Naive thymus-derived CD4-positive, alpha-beta T cell (primary cell): ENCODE measurements around the gene ROCK2. TPM values are rescaled to one million over a fixed set of nuclear protein-coding genes. Genes with fewer than 3 reads are reported as not detected.
"Not testable (repeated sequence)": the region's sequence is repeated elsewhere in the genome, so short reads cannot be mapped to it uniquely, and the experiment has no call there.

Source experiments
- ATAC-seq: fragments of 150-1000 bp; cut with Tn5 transposase; 2 replicates; pipeline ENCODE4 v1.10.0; 2021; ENCODE audit warnings: mild to moderate bottlenecking, moderate library complexity
- CTCF ChIA-PET: fragments of 350-600 bp; sonication (Branson Sonifier 250); formaldehyde crosslinking; loops from one replicate; lab custom pipeline; 2021; ENCODE audit warnings: antibody characterized with exemption; lab: Charles Lee
- POLR2A ChIA-PET: fragments of 350-600 bp; sonication (Branson Sonifier 250); formaldehyde crosslinking; loops from one replicate; lab custom pipeline; 2021; ENCODE audit warnings: antibody characterized with exemption, inconsistent platforms; lab: Charles Lee
- DNase-seq, 9 donors: peaks; one replicate each; pipeline versions ENCODE4 v3.0.0 to v3.0.0-alpha.2; 2020 to 2022; ENCODE audit warnings: mixed read lengths in 1 of 9
- H3K27ac ChIP-seq: one replicate; pipeline ENCODE4 v1.7.0; 2013; ENCODE audit warnings: mild to moderate bottlenecking, low read depth, low read length, moderate library complexity
- H3K27me3 ChIP-seq, 2 donors: one replicate each; pipeline ENCODE4 v1.7.0; 2013; ENCODE audit warnings: low read length in 2 of 2, mild to moderate bottlenecking in 2 of 2, moderate library complexity in 2 of 2; ENCODE audit not compliant: control insufficient read depth in 2 of 2, insufficient read depth in 2 of 2
- H3K36me3 ChIP-seq, 3 experiments: 1 replicate in 2 of 3; 2 replicates in 1 of 3; pipeline ENCODE4 v1.7.0; 2013; ENCODE audit warnings: low read length in 3 of 3, mild to moderate bottlenecking in 3 of 3, moderate library complexity in 1 of 3; ENCODE audit not compliant: insufficient read depth in 3 of 3, control insufficient read depth in 2 of 3
- H3K4me1 ChIP-seq, 2 donors: one replicate each; pipeline ENCODE4 v1.7.0; 2013; ENCODE audit warnings: low read length in 2 of 2, mild to moderate bottlenecking in 2 of 2, moderate library complexity in 1 of 2; ENCODE audit not compliant: control insufficient read depth in 2 of 2, insufficient read depth in 2 of 2
- H3K4me3 ChIP-seq: 2 replicates; pipeline ENCODE4 v1.7.0; 2013; ENCODE audit warnings: mild to moderate bottlenecking, low read length
- H3K9me3 ChIP-seq, 3 experiments: 1 replicate in 2 of 3; 2 replicates in 1 of 3; pipeline ENCODE4 v1.7.0; 2013; ENCODE audit warnings: low read length in 3 of 3; ENCODE audit not compliant: control insufficient read depth in 2 of 3
- H3K27ac Mint-ChIP-seq, 9 donors: one replicate each; pipeline ENCODE4 v1.8.0; 2020 to 2022; ENCODE audit warnings: mixed read lengths in 9 of 9, mild to moderate bottlenecking in 8 of 9, moderate library complexity in 5 of 9, inconsistent platforms in 2 of 9
- H3K27me3 Mint-ChIP-seq, 5 donors: one replicate each; pipeline ENCODE4 v1.8.0; 2021 to 2022; ENCODE audit warnings: mixed read lengths in 5 of 5, mild to moderate bottlenecking in 1 of 5
- H3K36me3 Mint-ChIP-seq, 5 donors: one replicate each; pipeline ENCODE4 v1.8.0; 2020 to 2022; ENCODE audit warnings: mixed read lengths in 5 of 5, mild to moderate bottlenecking in 3 of 5, inconsistent platforms in 1 of 5
- H3K4me1 Mint-ChIP-seq, 7 donors: one replicate each; pipeline ENCODE4 v1.8.0; 2020 to 2022; ENCODE audit warnings: mixed read lengths in 7 of 7, mild to moderate bottlenecking in 3 of 7, inconsistent platforms in 1 of 7
- H3K4me3 Mint-ChIP-seq, 10 donors: one replicate each; pipeline ENCODE4 v1.8.0; 2020 to 2022; ENCODE audit warnings: mild to moderate bottlenecking in 10 of 10, mixed read lengths in 10 of 10, moderate library complexity in 6 of 10, inconsistent platforms in 2 of 10
- H3K9me3 Mint-ChIP-seq, 11 donors: one replicate each; pipeline ENCODE4 v1.8.0; 2020 to 2022; ENCODE audit warnings: mixed read lengths in 11 of 11, mild to moderate bottlenecking in 4 of 11, inconsistent platforms in 1 of 11, moderate library complexity in 1 of 11
- intact Hi-C, 2 donors: fragments of 100-400 bp; cut with micrococcal nuclease; formaldehyde crosslinking; loops; one replicate each; pipeline ENCODE4 v1.15.1; 2023
- polyA plus RNA-seq, 2 donors: library from polyadenylated mRNA; unstranded; fragments of 300-500 nt; fragmentation: Illumina TruSeq; gene quantifications; one replicate each; pipeline ENCODE4 v1.2.3, GENCODE V29; 2021
- total RNA-seq, 6 experiments: library from RNA in 5 of 6; stranded (reverse) in 5 of 6; gene quantifications; 1 replicate in 5 of 6; 2 replicates in 1 of 6; pipeline ENCODE4 v1.2.3 and lab custom pipeline; 2021 to 2026

Gene ROCK2
- total and polyA plus RNA-seq, 7 experiments from 2014 or later, result 12.0 to 23.9 (median 18.7) TPM

DNA sequence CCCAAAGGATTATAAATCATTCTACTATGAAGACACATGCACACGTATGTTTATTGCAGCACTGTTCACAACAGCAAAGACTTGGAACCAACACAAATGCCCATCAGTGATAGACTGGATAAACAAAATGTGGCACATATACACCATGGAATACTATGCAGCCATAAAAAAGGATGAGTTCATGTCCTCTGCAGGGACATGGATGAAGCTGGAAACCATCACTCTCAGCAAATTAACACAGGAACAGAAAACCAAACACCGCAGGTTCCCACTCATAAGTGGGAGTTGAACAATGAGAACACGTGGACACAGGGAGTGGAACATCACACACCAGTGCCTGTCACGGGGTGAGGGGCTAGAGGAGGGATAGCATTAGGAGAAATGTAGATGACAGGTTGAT lies 92.0 kb downstream of the ROCK2 start:
- H3K27ac ChIP-seq, H3K27me3 Mint-ChIP-seq, POLR2A ChIA-PET, H3K27ac Mint-ChIP-seq, H3K4me3 ChIP-seq, H3K27me3 ChIP-seq, H3K4me1 ChIP-seq, intact Hi-C loops, ATAC-seq, DNase-seq, H3K4me3 Mint-ChIP-seq, H3K36me3 ChIP-seq, CTCF ChIA-PET, H3K9me3 Mint-ChIP-seq, H3K9me3 ChIP-seq: not testable (repeated sequence)
- Mint-ChIP-seq H3K4me1 (peaks cover 0 to 11% (median 5%) of the 10 kb centered on the region in 7 donors), H3K36me3 (peaks cover 3 to 46% (median 17%) of the 10 kb centered on the region in 5 donors)

DNA sequence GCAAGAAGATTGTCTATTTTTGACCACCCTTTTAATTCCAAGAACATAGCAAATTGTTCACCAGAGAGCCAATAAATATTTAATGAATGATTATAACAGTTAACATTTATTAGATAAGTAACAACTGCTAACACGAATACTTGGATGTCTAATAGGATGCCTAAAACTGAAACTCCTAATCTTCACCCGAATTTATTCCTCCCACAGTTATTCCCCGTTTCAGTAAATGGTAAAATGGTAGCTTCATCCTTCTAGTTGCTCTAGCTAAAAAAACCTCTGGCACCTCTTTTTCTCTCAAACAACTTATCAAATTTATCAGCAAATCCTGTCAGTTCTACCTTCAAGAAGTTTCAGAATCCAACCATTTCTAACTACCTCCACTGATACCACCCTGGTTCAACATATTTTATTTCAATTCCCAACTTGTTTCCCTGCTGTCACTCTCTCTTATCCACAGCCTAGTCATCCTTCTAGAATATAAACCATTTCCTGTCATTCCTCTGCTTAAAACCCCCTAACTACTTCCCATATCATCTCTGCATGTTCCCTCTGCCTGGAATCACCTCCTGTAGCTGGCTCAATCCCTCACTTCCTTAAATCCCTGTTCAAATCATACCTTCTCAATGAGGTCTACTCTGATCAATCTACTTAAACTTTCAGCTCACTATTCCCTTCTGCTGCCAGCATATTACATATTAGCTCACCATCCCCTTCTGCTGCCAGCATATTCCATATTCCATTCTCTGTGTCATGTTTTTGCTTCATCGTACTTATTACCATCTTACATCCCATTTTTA lies 93.8 kb downstream of the ROCK2 start:
- H3K4me1 Mint-ChIP-seq, result peaks cover 0 to 14% (median 6%) of the 10 kb centered on the region in 7 donors
- no peak overlapping the region for H3K27ac ChIP-seq
- no peaks in the 10 kb centered on the region for H3K4me1 ChIP-seq
- H3K36me3 ChIP-seq, result no peaks in the 10 kb centered on the region
- H3K36me3 Mint-ChIP-seq, result peaks cover 3 to 39% (median 15%) of the 10 kb centered on the region in 5 donors
- DNase-seq (no peak), ATAC-seq (no peak)
- peak overlapping the region in 4 of 9 donors; percentile 2 to 77 (median 16) for H3K27ac Mint-ChIP-seq
- no peaks in the 10 kb centered on the region for H3K27me3 Mint-ChIP-seq
- no peaks in the 10 kb centered on the region for H3K27me3 ChIP-seq
- intact Hi-C loops, result no loop called here
- no peak overlapping the region for H3K4me3 Mint-ChIP-seq
- CTCF ChIA-PET, result interaction anchor here (0.7 kb wide), 1 partner anchor 16 kb away, joined by 3 read pairs; no protein-coding TSS in a partner anchor
- H3K9me3 Mint-ChIP-seq, result peaks cover 0 to 6% (median 2%) of the 10 kb centered on the region in 11 donors
- POLR2A ChIA-PET, result no interaction called here
- no peaks in the 10 kb centered on the region for H3K9me3 ChIP-seq
- no peak overlapping the region for H3K4me3 ChIP-seq

DNA sequence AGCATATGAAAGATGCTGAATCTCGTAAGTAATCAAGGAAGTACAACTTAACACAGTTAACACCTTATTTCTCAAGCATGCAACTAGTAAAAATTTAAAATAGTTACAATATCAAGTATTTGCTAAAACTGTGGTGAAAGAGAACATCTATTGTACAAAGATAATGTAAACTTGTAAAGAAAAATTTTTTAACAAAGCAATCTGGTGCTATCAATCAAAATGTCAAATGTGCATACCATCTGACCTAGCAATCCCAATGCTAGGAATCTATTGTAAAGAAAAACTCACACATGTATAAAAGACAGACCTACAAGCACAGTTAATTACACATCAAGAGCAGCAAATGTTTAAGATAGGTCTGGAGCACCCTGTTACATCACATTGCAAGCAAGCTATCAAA lies 99.1 kb downstream of the ROCK2 start:
- CTCF ChIA-PET, result no interaction called here
- Histone ChIP-seq H3K4me1 (no peaks in the 10 kb centered on the region), H3K27ac (no peak overlapping the region), H3K4me3 (no peak overlapping the region), H3K9me3 (no peaks in the 10 kb centered on the region), H3K27me3 (no peaks in the 10 kb centered on the region), H3K36me3 (no peaks in the 10 kb centered on the region)
- DNase-seq (no peak), ATAC-seq (no peak)
- Mint-ChIP-seq H3K4me3 (no peak overlapping the region), H3K27ac (no peak overlapping the region), H3K9me3 (no peaks in the 10 kb centered on the region), H3K4me1 (peaks cover 0 to 11% (median 0%) of the 10 kb centered on the region in 7 donors), H3K27me3 (no peaks in the 10 kb centered on the region), H3K36me3 (peaks cover 0 to 44% (median 12%) of the 10 kb centered on the region in 5 donors)
- intact Hi-C loops, result no loop called here
- POLR2A ChIA-PET, result no interaction called here

- no peaks in the 10 kb centered on the region for H3K9me3 ChIP-seq
- CTCF ChIA-PET, result no interaction called here
- H3K4me3 ChIP-seq, result no peak overlapping the region
- H3K27ac Mint-ChIP-seq, result no peak overlapping the region
- H3K27ac ChIP-seq, result no peak overlapping the region
- POLR2A ChIA-PET, result no interaction called here
- DNase-seq (no peak), ATAC-seq (no peak)
- H3K4me1 ChIP-seq, result no peaks in the 10 kb centered on the region
- no peaks in the 10 kb centered on the region for H3K27me3 ChIP-seq
- peaks cover 0 to 44% (median 8%) of the 10 kb centered on the region in 5 donors for H3K36me3 Mint-ChIP-seq
- no peaks in the 10 kb centered on the region for H3K27me3 Mint-ChIP-seq
- H3K4me1 Mint-ChIP-seq, result peaks cover 0 to 11% (median 0%) of the 10 kb centered on the region in 7 donors
- H3K4me3 Mint-ChIP-seq, result no peak overlapping the region
- intact Hi-C loops, result no loop called here
- H3K9me3 Mint-ChIP-seq, result no peaks in the 10 kb centered on the region
- no peaks in the 10 kb centered on the region for H3K36me3 ChIP-seq
These were observed 100.2 kb downstream of the ROCK2 start for GRCh38 chr2:11244091-11244826.

DNA sequence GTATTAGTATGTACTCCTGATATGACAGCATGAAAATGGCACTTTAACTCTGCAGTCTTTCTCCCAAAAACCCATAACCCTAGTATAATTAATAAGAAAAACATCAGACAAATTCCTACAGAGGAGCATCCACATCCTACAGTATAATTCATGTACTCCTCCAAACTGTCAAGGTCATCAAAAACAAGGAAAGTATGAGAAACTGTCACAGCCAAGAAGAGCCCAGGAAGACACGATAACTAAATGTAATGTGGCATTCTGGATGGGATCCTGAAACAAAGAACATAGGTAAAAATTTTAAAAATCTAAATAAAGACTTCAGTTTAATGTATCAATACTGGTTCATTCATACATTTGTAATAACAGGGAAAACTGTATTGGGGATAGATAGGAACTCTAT lies 100.9 kb downstream of the ROCK2 start:
- Mint-ChIP-seq H3K27ac (no peak overlapping the region), H3K4me1 (peaks cover 0 to 11% (median 0%) of the 10 kb centered on the region in 7 donors), H3K4me3 (no peak overlapping the region), H3K9me3 (no peaks in the 10 kb centered on the region), H3K27me3 (no peaks in the 10 kb centered on the region), H3K36me3 (peaks cover 0 to 44% (median 7%) of the 10 kb centered on the region in 5 donors)
- no peak overlapping the region for H3K27ac ChIP-seq
- H3K36me3 ChIP-seq, result no peaks in the 10 kb centered on the region
- ATAC-seq (no peak), DNase-seq (no peak)
- intact Hi-C loops, result no loop called here
- H3K27me3 ChIP-seq, result no peaks in the 10 kb centered on the region
- H3K4me1 ChIP-seq, result no peaks in the 10 kb centered on the region
- ChIA-PET CTCF (no interaction called here), POLR2A (no interaction called here)
- H3K4me3 ChIP-seq, result no peak overlapping the region
- no peaks in the 10 kb centered on the region for H3K9me3 ChIP-seq

DNA sequence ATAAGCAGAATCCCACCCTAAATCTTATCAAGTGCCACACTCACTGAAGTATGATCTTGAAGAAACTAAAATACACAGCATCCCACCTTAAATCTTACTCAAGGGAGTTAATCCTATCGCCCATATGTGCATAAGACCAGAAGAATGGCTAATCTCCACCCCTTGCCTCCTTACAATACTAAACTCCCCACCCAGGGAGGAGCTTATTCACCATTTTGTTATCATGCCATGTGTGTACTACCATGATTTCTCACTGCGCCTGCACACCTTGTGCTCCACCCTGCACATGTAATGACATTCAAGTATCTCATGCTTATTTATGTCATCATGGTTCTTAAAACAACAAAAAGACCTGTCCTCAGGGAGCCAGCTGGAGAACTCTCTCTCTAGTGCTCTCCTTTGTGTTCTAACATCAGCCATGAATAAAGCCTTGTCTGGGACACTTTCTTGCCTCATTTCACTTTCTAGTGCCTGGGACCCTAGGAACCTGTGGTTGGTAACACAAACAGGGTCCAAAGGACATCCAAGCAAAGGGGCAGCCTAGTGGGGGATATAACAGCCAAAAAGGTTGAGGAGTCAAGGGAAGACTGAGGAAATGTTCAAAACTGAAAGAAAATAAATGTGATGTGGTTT lies 101.8 kb downstream of the ROCK2 start:
- DNase-seq, result no peak
- H3K27ac Mint-ChIP-seq, result peak overlapping the region in 1 of 9 donors; percentile 38
- no peak overlapping the region for H3K4me3 ChIP-seq
- no peaks in the 10 kb centered on the region for H3K27me3 ChIP-seq
- no peaks in the 10 kb centered on the region for H3K9me3 ChIP-seq
- no peak overlapping the region for H3K4me3 Mint-ChIP-seq
- no peak overlapping the region for H3K27ac ChIP-seq
- peaks cover 0 to 48% (median 7%) of the 10 kb centered on the region in 5 donors for H3K36me3 Mint-ChIP-seq
- ChIA-PET CTCF (no interaction called here), POLR2A (no interaction called here)
- no peaks in the 10 kb centered on the region for H3K27me3 Mint-ChIP-seq
- no peak for ATAC-seq
- H3K36me3 ChIP-seq, result no peaks in the 10 kb centered on the region
- no peaks in the 10 kb centered on the region for H3K4me1 ChIP-seq
- H3K4me1 Mint-ChIP-seq, result peaks cover 0 to 11% (median 0%) of the 10 kb centered on the region in 7 donors
- intact Hi-C loops, result no loop called here
- H3K9me3 Mint-ChIP-seq, result no peaks in the 10 kb centered on the region
